Measurements from ENCODE around the gene NFATC3. TPM values are rescaled to one million over a fixed set of nuclear protein-coding genes. Genes with fewer than 3 reads are reported as not detected.

Gene NFATC3
- total and polyA plus RNA-seq, 2 donors from 2014 or later = 15.0 to 37.7 TPM

DNA sequence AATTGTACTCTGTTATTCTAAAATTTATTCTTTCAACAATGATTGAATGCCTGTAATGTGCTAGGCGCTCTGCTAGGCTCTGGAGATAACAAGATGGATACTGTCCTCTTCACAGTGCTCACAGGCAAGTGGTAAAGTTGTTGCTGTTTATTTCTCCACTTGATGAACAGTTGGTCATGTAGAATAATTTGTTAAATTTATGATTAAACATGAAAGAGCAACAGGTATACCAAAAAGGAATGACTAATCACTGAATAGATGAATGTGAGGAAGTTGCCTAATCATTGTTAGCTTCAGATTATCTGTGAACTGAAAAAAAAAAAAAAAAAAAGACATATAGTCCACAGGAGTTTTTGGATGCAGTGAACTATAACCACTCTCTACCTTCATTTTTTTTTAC lies 62.3 kb downstream of the NFATC3 start:
- Histone ChIP-seq H3K9ac (ENCODE audit: low read length in 3 of 3) (no peak overlapping the region), H3K36me3 (ENCODE audit: control insufficient read depth in 2 of 3, insufficient read depth in 3 of 3, low read length in 3 of 3) (no peaks in the 10 kb centered on the region), H3K4me1 (ENCODE audit: control insufficient read depth in 2 of 3, insufficient read depth in 2 of 3, low read depth in 1 of 3, low read length in 3 of 3) (no peaks in the 10 kb centered on the region), H3K4me3 (ENCODE audit: low read length in 3 of 3) (no peak overlapping the region), H3K27ac (ENCODE audit: low read depth in 2 of 2, low read length in 2 of 2) (no peak overlapping the region), H3K27me3 (ENCODE audit: control insufficient read depth, insufficient read depth, low read length) (no peaks in the 10 kb centered on the region), H3K9me3 (ENCODE audit: control insufficient read depth in 2 of 3, insufficient read depth in 1 of 3, low read length in 3 of 3) (no peaks in the 10 kb centered on the region)
- DNase-seq (no peak), FAIRE-seq (no peak)
- intact Hi-C loops (cut with DNase I) = no loop called here
- TF ChIP-seq, protein P1, sequence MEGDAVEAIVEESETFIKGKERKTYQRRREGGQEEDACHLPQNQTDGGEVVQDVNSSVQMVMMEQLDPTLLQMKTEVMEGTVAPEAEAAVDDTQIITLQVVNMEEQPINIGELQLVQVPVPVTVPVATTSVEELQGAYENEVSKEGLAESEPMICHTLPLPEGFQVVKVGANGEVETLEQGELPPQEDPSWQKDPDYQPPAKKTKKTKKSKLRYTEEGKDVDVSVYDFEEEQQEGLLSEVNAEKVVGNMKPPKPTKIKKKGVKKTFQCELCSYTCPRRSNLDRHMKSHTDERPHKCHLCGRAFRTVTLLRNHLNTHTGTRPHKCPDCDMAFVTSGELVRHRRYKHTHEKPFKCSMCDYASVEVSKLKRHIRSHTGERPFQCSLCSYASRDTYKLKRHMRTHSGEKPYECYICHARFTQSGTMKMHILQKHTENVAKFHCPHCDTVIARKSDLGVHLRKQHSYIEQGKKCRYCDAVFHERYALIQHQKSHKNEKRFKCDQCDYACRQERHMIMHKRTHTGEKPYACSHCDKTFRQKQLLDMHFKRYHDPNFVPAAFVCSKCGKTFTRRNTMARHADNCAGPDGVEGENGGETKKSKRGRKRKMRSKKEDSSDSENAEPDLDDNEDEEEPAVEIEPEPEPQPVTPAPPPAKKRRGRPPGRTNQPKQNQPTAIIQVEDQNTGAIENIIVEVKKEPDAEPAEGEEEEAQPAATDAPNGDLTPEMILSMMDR (IDR thresholded peaks at IDR 0.05; ENCODE audit: borderline replicate concordance, extremely low read depth, insufficient read depth) = no peak

GRCh38 chr16:68149596-68149995 lies 64.4 kb downstream of the NFATC3 start:
- no peak for DNase-seq
- no peaks in the 10 kb centered on the region for H3K9me3 ChIP-seq (ENCODE audit: control insufficient read depth in 2 of 3, insufficient read depth in 1 of 3, low read length in 3 of 3)
- TF ChIP-seq, protein P1 (IDR thresholded peaks at IDR 0.05; ENCODE audit: borderline replicate concordance, extremely low read depth, insufficient read depth) = no peak
- no peak for FAIRE-seq
- intact Hi-C loops (cut with DNase I) = no loop called here
- H3K9ac ChIP-seq (ENCODE audit: low read length in 3 of 3) = no peak overlapping the region
- H3K36me3 ChIP-seq (ENCODE audit: control insufficient read depth in 2 of 3, insufficient read depth in 3 of 3, low read length in 3 of 3) = no peaks in the 10 kb centered on the region
- H3K27me3 ChIP-seq (ENCODE audit: control insufficient read depth, insufficient read depth, low read length) = no peaks in the 10 kb centered on the region
- no peak overlapping the region for H3K27ac ChIP-seq (ENCODE audit: low read depth in 2 of 2, low read length in 2 of 2)
- H3K4me1 ChIP-seq (ENCODE audit: control insufficient read depth in 2 of 3, insufficient read depth in 2 of 3, low read depth in 1 of 3, low read length in 3 of 3) = no peaks in the 10 kb centered on the region
- H3K4me3 ChIP-seq (ENCODE audit: low read length in 3 of 3) = no peak overlapping the region

- H3K27me3 ChIP-seq (ENCODE audit: control insufficient read depth, insufficient read depth, low read length) = no peaks in the 10 kb centered on the region
These were observed 70.3 kb downstream of the NFATC3 start for GRCh38 chr16:68155425-68155824.

More at GRCh38 chr16:68155425-68155824, 70.3 kb downstream of the NFATC3 start:
- Histone ChIP-seq H3K4me3 (ENCODE audit: low read length in 3 of 3) (no peak overlapping the region), H3K36me3 (ENCODE audit: control insufficient read depth in 2 of 3, insufficient read depth in 3 of 3, low read length in 3 of 3) (peaks cover 0 to 7% (median 0%) of the 10 kb centered on the region in 3 donors), H3K9me3 (ENCODE audit: control insufficient read depth in 2 of 3, insufficient read depth in 1 of 3, low read length in 3 of 3) (no peaks in the 10 kb centered on the region), H3K9ac (ENCODE audit: low read length in 3 of 3) (no peak overlapping the region), H3K4me1 (ENCODE audit: control insufficient read depth in 2 of 3, insufficient read depth in 2 of 3, low read depth in 1 of 3, low read length in 3 of 3) (no peaks in the 10 kb centered on the region), H3K27ac (ENCODE audit: low read depth in 2 of 2, low read length in 2 of 2) (no peak overlapping the region)
- DNase-seq (peak in 1 of 5 donors; percentile 7), FAIRE-seq (no peak)
- TF ChIP-seq, protein P1 (IDR thresholded peaks at IDR 0.05; ENCODE audit: borderline replicate concordance, extremely low read depth, insufficient read depth) = no peak
- intact Hi-C loops (cut with DNase I) = no loop called here

All from kidney (tissue), 14 donors.